ENCODE results near the gene DUSP8.

Gene DUSP8

DNA sequence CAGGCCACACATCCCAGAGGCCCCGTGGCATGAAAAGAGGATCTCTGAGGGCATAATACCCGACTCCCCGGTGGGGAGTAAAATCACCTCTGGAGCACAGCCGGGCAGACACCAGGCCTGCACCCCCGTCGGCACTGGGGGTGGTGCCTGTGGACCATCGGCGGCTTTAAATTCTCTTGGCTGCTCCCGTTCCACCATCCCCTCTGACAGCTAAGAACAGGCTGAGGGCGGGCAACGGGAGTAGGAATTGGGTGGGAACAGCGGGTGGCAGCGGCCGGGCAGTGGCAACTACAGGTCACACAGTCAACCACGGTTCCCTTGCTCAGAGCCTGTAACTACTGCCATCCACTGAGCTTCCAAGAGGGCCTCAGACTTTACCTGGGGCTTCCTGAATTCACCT, 45.3 kb downstream of the DUSP8 start:
- no peak for TF ChIP-seq POU6F1 (CRISPR knock-in tag; IDR thresholded peaks at IDR 0.05; ENCODE audit: borderline replicate concordance, low read depth)
- no peak for TF ChIP-seq SNAI2 (CRISPR knock-in tag; IDR thresholded peaks at IDR 0.05)
- TF ChIP-seq ZFP3 (CRISPR knock-in tag; IDR thresholded peaks at IDR 0.05): no peak
- TF ChIP-seq TCF4 (CRISPR knock-in tag; IDR thresholded peaks at IDR 0.05; ENCODE audit: borderline replicate concordance): no peak
- no peak for TF ChIP-seq ESRRG (CRISPR knock-in tag; IDR thresholded peaks at IDR 0.05)
- no peak for TF ChIP-seq RARB (CRISPR knock-in tag; IDR thresholded peaks at IDR 0.05)
- TF ChIP-seq PPARA (CRISPR knock-in tag; IDR thresholded peaks at IDR 0.05; ENCODE audit: borderline replicate concordance): no peak
- TF ChIP-seq, protein P1, sequence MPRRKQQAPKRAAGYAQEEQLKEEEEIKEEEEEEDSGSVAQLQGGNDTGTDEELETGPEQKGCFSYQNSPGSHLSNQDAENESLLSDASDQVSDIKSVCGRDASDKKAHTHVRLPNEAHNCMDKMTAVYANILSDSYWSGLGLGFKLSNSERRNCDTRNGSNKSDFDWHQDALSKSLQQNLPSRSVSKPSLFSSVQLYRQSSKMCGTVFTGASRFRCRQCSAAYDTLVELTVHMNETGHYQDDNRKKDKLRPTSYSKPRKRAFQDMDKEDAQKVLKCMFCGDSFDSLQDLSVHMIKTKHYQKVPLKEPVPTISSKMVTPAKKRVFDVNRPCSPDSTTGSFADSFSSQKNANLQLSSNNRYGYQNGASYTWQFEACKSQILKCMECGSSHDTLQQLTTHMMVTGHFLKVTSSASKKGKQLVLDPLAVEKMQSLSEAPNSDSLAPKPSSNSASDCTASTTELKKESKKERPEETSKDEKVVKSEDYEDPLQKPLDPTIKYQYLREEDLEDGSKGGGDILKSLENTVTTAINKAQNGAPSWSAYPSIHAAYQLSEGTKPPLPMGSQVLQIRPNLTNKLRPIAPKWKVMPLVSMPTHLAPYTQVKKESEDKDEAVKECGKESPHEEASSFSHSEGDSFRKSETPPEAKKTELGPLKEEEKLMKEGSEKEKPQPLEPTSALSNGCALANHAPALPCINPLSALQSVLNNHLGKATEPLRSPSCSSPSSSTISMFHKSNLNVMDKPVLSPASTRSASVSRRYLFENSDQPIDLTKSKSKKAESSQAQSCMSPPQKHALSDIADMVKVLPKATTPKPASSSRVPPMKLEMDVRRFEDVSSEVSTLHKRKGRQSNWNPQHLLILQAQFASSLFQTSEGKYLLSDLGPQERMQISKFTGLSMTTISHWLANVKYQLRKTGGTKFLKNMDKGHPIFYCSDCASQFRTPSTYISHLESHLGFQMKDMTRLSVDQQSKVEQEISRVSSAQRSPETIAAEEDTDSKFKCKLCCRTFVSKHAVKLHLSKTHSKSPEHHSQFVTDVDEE (CRISPR knock-in tag; IDR thresholded peaks at IDR 0.05): no peak
- no peak for TF ChIP-seq ZFP30 (CRISPR knock-in tag; IDR thresholded peaks at IDR 0.05)
- TF ChIP-seq, protein P2, sequence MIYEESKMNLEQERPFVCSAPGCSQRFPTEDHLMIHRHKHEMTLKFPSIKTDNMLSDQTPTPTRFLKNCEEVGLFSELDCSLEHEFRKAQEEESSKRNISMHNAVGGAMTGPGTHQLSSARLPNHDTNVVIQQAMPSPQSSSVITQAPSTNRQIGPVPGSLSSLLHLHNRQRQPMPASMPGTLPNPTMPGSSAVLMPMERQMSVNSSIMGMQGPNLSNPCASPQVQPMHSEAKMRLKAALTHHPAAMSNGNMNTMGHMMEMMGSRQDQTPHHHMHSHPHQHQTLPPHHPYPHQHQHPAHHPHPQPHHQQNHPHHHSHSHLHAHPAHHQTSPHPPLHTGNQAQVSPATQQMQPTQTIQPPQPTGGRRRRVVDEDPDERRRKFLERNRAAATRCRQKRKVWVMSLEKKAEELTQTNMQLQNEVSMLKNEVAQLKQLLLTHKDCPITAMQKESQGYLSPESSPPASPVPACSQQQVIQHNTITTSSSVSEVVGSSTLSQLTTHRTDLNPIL (CRISPR knock-in tag; IDR thresholded peaks at IDR 0.05; ENCODE audit: low read depth): no peak
- TF ChIP-seq ZC3H10 (CRISPR knock-in tag; IDR thresholded peaks at IDR 0.05): no peak
- TF ChIP-seq OSR1 (CRISPR knock-in tag; IDR thresholded peaks at IDR 0.05): no peak
- no peak for TF ChIP-seq BACH2 (CRISPR knock-in tag; IDR thresholded peaks at IDR 0.05; ENCODE audit: borderline replicate concordance)
- TF ChIP-seq CSDC2 (CRISPR knock-in tag; IDR thresholded peaks at IDR 0.05): no peak
- ATAC-seq: no peak

GRCh38 chr11:1523779-1524178, 48.3 kb downstream of the DUSP8 start:
- TF ChIP-seq TOX (CRISPR knock-in tag; IDR thresholded peaks at IDR 0.05; ENCODE audit: borderline replicate concordance) (no peak), ISL1 (CRISPR knock-in tag; IDR thresholded peaks at IDR 0.05) (no peak), ZNF8 (CRISPR knock-in tag; IDR thresholded peaks at IDR 0.05) (no peak), ARNTL (CRISPR knock-in tag; IDR thresholded peaks at IDR 0.05; ENCODE audit: borderline replicate concordance, low read depth) (no peak), GLIS3 (CRISPR knock-in tag; IDR thresholded peaks at IDR 0.05) (no peak), ZNF70 (CRISPR knock-in tag; IDR thresholded peaks at IDR 0.05) (no peak), SNAI2 (CRISPR knock-in tag; IDR thresholded peaks at IDR 0.05) (no peak), CSDC2 (CRISPR knock-in tag; IDR thresholded peaks at IDR 0.05) (no peak), POU6F1 (CRISPR knock-in tag; IDR thresholded peaks at IDR 0.05; ENCODE audit: borderline replicate concordance, low read depth) (no peak), RARB (CRISPR knock-in tag; IDR thresholded peaks at IDR 0.05) (no peak)
- TF ChIP-seq, protein P1 (CRISPR knock-in tag; IDR thresholded peaks at IDR 0.05): no peak
- no peak for ATAC-seq

DNA sequence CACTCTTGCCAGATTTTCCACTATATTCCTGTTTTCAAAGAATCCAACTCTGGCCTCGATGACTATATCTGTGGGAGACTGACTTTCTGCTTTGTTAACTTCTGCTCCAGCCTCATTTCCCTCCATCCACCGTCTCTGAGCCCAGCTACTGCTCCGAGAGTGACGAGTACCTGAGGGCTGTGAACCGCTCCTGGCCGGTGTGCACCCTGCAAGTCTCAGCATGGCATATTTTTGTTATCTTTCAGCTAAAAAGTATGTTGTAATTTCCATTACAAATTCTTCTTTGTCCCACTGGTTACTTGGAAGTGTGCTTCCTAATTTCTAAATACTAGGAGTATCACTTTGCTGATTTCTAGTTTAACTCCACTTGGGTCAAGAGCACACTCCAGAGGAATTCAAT, 49.0 kb downstream of the DUSP8 start:
- TF ChIP-seq POU6F1 (CRISPR knock-in tag; IDR thresholded peaks at IDR 0.05; ENCODE audit: borderline replicate concordance, low read depth) (no peak), RARB (CRISPR knock-in tag; IDR thresholded peaks at IDR 0.05) (no peak), TOX (CRISPR knock-in tag; IDR thresholded peaks at IDR 0.05; ENCODE audit: borderline replicate concordance) (no peak), ZNF70 (CRISPR knock-in tag; IDR thresholded peaks at IDR 0.05) (no peak), ARNTL (CRISPR knock-in tag; IDR thresholded peaks at IDR 0.05; ENCODE audit: borderline replicate concordance, low read depth) (no peak), OSR1 (CRISPR knock-in tag; IDR thresholded peaks at IDR 0.05) (no peak), ISL1 (CRISPR knock-in tag; IDR thresholded peaks at IDR 0.05) (no peak)
- ATAC-seq: no peak

Measured in SK-N-SH treated with all-trans-retinoic acid at 6 μM for 48 hours (cell line).